ENCODE results near the gene YES1. TPM values are rescaled to one million over a fixed set of nuclear protein-coding genes. Genes with fewer than 3 reads are reported as not detected.
"Not testable (repeated sequence)": the region's sequence is repeated elsewhere in the genome, so short reads cannot be mapped to it uniquely, and the experiment has no call there.

YES1 gene
- total RNA-seq, 1 donor from 2014 or later = 209 TPM

- Mint-ChIP-seq H3K4me3 (peak overlapping the region; percentile 99), H3K36me3 (peaks cover 6% of the 10 kb centered on the region), H3K27ac (peak overlapping the region; percentile 93), H3K4me1 (peaks cover 26% of the 10 kb centered on the region), H3K9me3 (no peaks in the 10 kb centered on the region), H3K27me3 (ENCODE audit: insufficient read depth, low read depth) (peaks cover 2% of the 10 kb centered on the region)
- Histone ChIP-seq H3K4me1 (peaks cover 28% of the 10 kb centered on the region), H3F3A (ENCODE audit: low read depth) (peaks cover 41% of the 10 kb centered on the region), H3K9ac (peak overlapping the region; percentile 88), H3K27me3 (no peaks in the 10 kb centered on the region), H3K4me2 (peak overlapping the region; percentile 92), H3K4me3 (peak overlapping the region; percentile 99), H4K20me1 (ENCODE audit: low read depth) (peaks cover 47% of the 10 kb centered on the region), H3K9me3 (ENCODE audit: low read depth) (no peaks in the 10 kb centered on the region), H3K36me3 (no peaks in the 10 kb centered on the region), H2AFZ (replicated peaks) (peak overlapping the region; percentile 92), H3K27ac (peak overlapping the region; percentile 95), H3K79me2 (ENCODE audit: low read depth) (peaks cover 63% of the 10 kb centered on the region)
- TF ChIP-seq EZH2 (IDR thresholded peaks at IDR 0.05) (no peak), CTCF (IDR thresholded peaks at IDR 0.05) (no peak)
- peak; percentile 67 for DNase-seq (ENCODE audit: low spot score)
These were observed 705 bp downstream of the YES1 start for GRCh38 chr18:811182-811891.

GRCh38 chr18:809985-810642 is 1.9 kb downstream of the YES1 start:
- TF ChIP-seq EZH2 (IDR thresholded peaks at IDR 0.05) (no peak), CTCF (IDR thresholded peaks at IDR 0.05) (no peak), EZH2phosphoT487 (IDR thresholded peaks at IDR 0.05) (no peak)
- peaks cover 26% of the 10 kb centered on the region for H3K4me1 Mint-ChIP-seq

GRCh38 chr18:809228-809627 is 2.8 kb downstream of the YES1 start:
- Histone ChIP-seq H3K4me1 (peaks cover 28% of the 10 kb centered on the region), H3K79me2 (ENCODE audit: low read depth) (peaks cover 84% of the 10 kb centered on the region), H4K20me1 (ENCODE audit: low read depth) (peaks cover 64% of the 10 kb centered on the region), H3F3A (ENCODE audit: low read depth) (peaks cover 41% of the 10 kb centered on the region)
- H3K4me2 ChIP-seq; H3K9ac ChIP-seq; H3K27me3 Mint-ChIP-seq (ENCODE audit: insufficient read depth, low read depth); H3K4me3 Mint-ChIP-seq; H3K9me3 ChIP-seq (ENCODE audit: low read depth); H3K27ac ChIP-seq; H3K4me3 ChIP-seq; H3K9me3 Mint-ChIP-seq; H3K27ac Mint-ChIP-seq; H3K27me3 ChIP-seq; H2AFZ ChIP-seq (replicated peaks); H3K36me3 Mint-ChIP-seq; H3K36me3 ChIP-seq; DNase-seq (ENCODE audit: low spot score): not testable (repeated sequence)
- peaks cover 26% of the 10 kb centered on the region for H3K4me1 Mint-ChIP-seq

More at GRCh38 chr18:809985-810642, 1.9 kb downstream of the YES1 start:
- Histone ChIP-seq H4K20me1 (ENCODE audit: low read depth) (peaks cover 59% of the 10 kb centered on the region), H3K27ac (no peak overlapping the region), H3K79me2 (ENCODE audit: low read depth) (peaks cover 75% of the 10 kb centered on the region), H3K36me3 (no peaks in the 10 kb centered on the region), H3K4me1 (peaks cover 28% of the 10 kb centered on the region), H3K4me3 (peak overlapping the region; percentile 99), H3F3A (ENCODE audit: low read depth) (peaks cover 41% of the 10 kb centered on the region), H3K9me3 (ENCODE audit: low read depth) (no peaks in the 10 kb centered on the region), H2AFZ (replicated peaks) (no peak overlapping the region), H3K27me3 (no peaks in the 10 kb centered on the region), H3K9ac (peak overlapping the region; percentile 88), H3K4me2 (peak overlapping the region; percentile 92)
- H3K4me3 Mint-ChIP-seq = peak overlapping the region; percentile 99
- no peaks in the 10 kb centered on the region for H3K9me3 Mint-ChIP-seq
- no peak overlapping the region for H3K27ac Mint-ChIP-seq
- no peak for DNase-seq (ENCODE audit: low spot score)
- peaks cover 2% of the 10 kb centered on the region for H3K27me3 Mint-ChIP-seq (ENCODE audit: insufficient read depth, low read depth)
- H3K36me3 Mint-ChIP-seq = peaks cover 6% of the 10 kb centered on the region

GRCh38 chr18:808502-808901 is 3.5 kb downstream of the YES1 start:
- Histone ChIP-seq H3K4me2 (peak overlapping the region; percentile 27), H3K79me2 (ENCODE audit: low read depth) (peaks cover 90% of the 10 kb centered on the region), H4K20me1 (ENCODE audit: low read depth) (peaks cover 71% of the 10 kb centered on the region), H3K4me1 (peaks cover 23% of the 10 kb centered on the region), H2AFZ (replicated peaks) (no peak overlapping the region), H3K27me3 (no peaks in the 10 kb centered on the region), H3K9ac (no peak overlapping the region), H3K4me3 (no peak overlapping the region), H3K27ac (no peak overlapping the region), H3K36me3 (no peaks in the 10 kb centered on the region), H3F3A (ENCODE audit: low read depth) (peaks cover 37% of the 10 kb centered on the region), H3K9me3 (ENCODE audit: low read depth) (no peaks in the 10 kb centered on the region)
- Mint-ChIP-seq H3K9me3 (no peaks in the 10 kb centered on the region), H3K4me3 (no peak overlapping the region), H3K36me3 (peaks cover 6% of the 10 kb centered on the region), H3K27ac (no peak overlapping the region), H3K4me1 (peaks cover 24% of the 10 kb centered on the region), H3K27me3 (ENCODE audit: insufficient read depth, low read depth) (peaks cover 2% of the 10 kb centered on the region)
- DNase-seq (ENCODE audit: low spot score) = no peak
- TF ChIP-seq CTCF (IDR thresholded peaks at IDR 0.05) (no peak), EZH2 (IDR thresholded peaks at IDR 0.05) (no peak), EZH2phosphoT487 (IDR thresholded peaks at IDR 0.05) (no peak)
